ENCODE results near the gene COG6. TPM values are rescaled to one million over a fixed set of nuclear protein-coding genes. Genes with fewer than 3 reads are reported as not detected.

The COG6 gene
- total RNA-seq, 4 donors from 2014 or later = 13.0 to 19.9 (median 14.3) TPM

DNA sequence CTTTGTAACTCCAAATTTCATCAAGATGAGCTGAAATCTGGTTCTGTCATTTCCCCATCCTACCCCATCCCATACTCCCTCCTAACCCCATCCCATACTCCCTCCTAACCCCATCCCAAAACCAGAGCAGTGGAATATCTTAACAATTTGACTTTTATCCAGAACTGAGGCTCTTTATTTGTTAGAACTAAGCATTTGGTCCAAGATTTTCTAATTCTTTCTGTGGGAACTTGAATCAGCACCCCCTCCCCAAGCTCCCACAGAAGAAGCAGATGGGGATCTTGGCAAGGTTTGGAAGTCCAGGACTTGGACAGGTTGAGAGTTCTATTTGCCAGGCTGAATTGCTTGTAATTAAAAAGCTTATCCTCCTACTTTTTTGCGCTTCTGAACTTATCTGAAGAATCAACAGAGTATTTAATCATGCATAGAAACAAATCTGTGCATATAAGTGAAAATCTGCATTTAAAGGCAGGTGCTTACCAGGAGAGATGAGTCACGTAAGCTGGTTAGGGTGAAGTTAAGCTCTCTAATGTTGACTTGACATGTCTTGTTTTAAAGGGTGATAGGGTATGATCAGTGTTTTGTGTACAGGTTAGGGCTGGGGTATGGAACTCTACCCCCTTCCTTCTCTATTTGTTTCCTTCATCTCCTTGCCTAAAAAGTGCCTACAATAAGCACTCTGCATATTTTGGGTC, 111.1 kb downstream of the COG6 start:
- TF ChIP-seq EP300 (IDR thresholded peaks at IDR 0.05) (no peak), POLR2AphosphoS5 (IDR thresholded peaks at IDR 0.05) (no peak), POLR2A (IDR thresholded peaks at IDR 0.05; ENCODE audit: low read depth) (no peak)
- TF ChIP-seq, protein P1, sequence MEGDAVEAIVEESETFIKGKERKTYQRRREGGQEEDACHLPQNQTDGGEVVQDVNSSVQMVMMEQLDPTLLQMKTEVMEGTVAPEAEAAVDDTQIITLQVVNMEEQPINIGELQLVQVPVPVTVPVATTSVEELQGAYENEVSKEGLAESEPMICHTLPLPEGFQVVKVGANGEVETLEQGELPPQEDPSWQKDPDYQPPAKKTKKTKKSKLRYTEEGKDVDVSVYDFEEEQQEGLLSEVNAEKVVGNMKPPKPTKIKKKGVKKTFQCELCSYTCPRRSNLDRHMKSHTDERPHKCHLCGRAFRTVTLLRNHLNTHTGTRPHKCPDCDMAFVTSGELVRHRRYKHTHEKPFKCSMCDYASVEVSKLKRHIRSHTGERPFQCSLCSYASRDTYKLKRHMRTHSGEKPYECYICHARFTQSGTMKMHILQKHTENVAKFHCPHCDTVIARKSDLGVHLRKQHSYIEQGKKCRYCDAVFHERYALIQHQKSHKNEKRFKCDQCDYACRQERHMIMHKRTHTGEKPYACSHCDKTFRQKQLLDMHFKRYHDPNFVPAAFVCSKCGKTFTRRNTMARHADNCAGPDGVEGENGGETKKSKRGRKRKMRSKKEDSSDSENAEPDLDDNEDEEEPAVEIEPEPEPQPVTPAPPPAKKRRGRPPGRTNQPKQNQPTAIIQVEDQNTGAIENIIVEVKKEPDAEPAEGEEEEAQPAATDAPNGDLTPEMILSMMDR (IDR thresholded peaks at IDR 0.05) = no peak
- no peaks in the 10 kb centered on the region for H3K27me3 ChIP-seq
- H3K4me1 ChIP-seq = peaks cover 7 to 35% (median 23%) of the 10 kb centered on the region in 4 donors
- H3K4me3 ChIP-seq = no peak overlapping the region
- DNase-seq (ENCODE audit: extremely low spot score) = no peak
- peak overlapping the region in 2 of 4 donors; percentile 22 to 50 for H3K27ac ChIP-seq (replicated peaks in 1 of 4)
- H3K9me3 ChIP-seq = no peaks in the 10 kb centered on the region
- intact Hi-C loops (cut with DNase I) = no loop called here
- 85% methylated on average over 2 of the region's 2 CpGs for WGBS
- no peaks in the 10 kb centered on the region for H3K36me3 ChIP-seq

DNA sequence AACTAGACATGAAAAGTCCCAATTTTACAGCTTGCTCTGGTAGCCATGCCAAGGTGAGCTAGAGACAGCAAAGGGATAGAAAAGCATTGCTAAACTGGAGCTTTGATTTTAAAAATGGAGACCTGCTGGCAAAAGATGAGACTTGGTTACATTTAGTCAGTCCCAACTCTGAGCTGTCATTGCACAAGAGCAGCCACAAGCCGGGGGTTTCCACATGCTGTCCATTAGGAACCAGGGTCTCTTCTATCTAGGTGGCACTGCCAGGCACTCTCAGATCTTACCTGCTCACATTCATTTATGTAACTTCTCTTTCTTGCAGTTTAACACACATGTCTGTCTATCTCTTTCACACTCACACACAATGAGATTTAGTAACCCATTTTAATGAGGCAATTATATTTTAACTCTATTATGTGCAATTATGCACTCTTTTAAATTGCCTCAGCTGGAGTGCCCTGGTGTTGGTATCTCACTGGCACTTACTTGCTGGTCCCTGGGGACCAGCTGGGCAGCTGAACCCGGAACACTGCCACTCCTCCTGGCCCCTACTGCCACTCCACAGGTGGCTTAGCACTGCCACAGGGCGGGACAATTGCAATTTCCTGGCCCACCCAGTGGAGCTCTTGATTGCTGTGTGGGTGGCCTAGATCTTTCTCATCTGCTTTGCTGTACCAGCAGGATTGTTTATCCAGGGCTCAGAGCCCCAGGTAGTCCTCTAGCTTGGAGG, 112.5 kb downstream of the COG6 start:
- TF ChIP-seq POLR2A (IDR thresholded peaks at IDR 0.05; ENCODE audit: low read depth) = no peak
- TF ChIP-seq, protein P1 (IDR thresholded peaks at IDR 0.05) = no peak
- no peak for TF ChIP-seq POLR2AphosphoS5 (IDR thresholded peaks at IDR 0.05)
- TF ChIP-seq EP300 (IDR thresholded peaks at IDR 0.05) = no peak
- DNase-seq (ENCODE audit: extremely low spot score) = no peak
- no peaks in the 10 kb centered on the region for H3K36me3 ChIP-seq
- no peak overlapping the region for H3K27ac ChIP-seq (replicated peaks in 1 of 4)
- intact Hi-C loops (cut with DNase I) = no loop called here
- H3K4me3 ChIP-seq = no peak overlapping the region
- H3K27me3 ChIP-seq = no peaks in the 10 kb centered on the region
- H3K4me1 ChIP-seq = peaks cover 7 to 35% (median 23%) of the 10 kb centered on the region in 4 donors
- H3K9me3 ChIP-seq = no peaks in the 10 kb centered on the region
- 74% methylated on average over 3 of the region's 3 CpGs for WGBS

DNA sequence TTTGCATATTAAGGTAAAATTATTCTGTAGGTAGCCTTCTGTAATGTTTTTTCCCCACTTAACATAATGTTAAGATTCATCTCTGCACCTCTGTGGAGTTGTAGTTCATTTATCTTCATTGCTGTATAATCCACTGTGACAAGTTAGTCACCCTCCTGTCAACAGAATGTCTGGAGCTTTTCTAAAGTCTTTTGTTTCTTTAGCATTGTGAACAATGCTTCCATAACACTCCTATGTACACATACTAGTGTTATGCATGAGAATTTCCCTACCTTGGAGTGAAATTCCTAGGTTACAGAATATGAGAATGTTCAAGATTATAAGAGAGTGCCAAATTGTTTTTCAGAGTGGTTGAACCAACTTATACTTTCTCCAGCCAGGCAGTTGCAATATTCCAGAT, 113.5 kb downstream of the COG6 start:
- Histone ChIP-seq H3K27me3 (no peaks in the 10 kb centered on the region), H3K4me1 (peaks cover 7 to 35% (median 23%) of the 10 kb centered on the region in 4 donors), H3K9me3 (no peaks in the 10 kb centered on the region), H3K36me3 (no peaks in the 10 kb centered on the region), H3K27ac (replicated peaks in 1 of 4) (no peak overlapping the region), H3K4me3 (no peak overlapping the region)
- DNase-seq (ENCODE audit: extremely low spot score) = no peak
- intact Hi-C loops (cut with DNase I) = no loop called here
- TF ChIP-seq, protein P1 (IDR thresholded peaks at IDR 0.05) = no peak
- TF ChIP-seq EP300 (IDR thresholded peaks at IDR 0.05) (no peak), POLR2A (IDR thresholded peaks at IDR 0.05; ENCODE audit: low read depth) (no peak), POLR2AphosphoS5 (IDR thresholded peaks at IDR 0.05) (no peak)

- no peak for TF ChIP-seq POLR2A (IDR thresholded peaks at IDR 0.05; ENCODE audit: low read depth)
- TF ChIP-seq, protein P1 (IDR thresholded peaks at IDR 0.05) = no peak
- no peak for TF ChIP-seq POLR2AphosphoS5 (IDR thresholded peaks at IDR 0.05)
- no peak for TF ChIP-seq EP300 (IDR thresholded peaks at IDR 0.05)
- no peak overlapping the region for H3K27ac ChIP-seq (replicated peaks in 1 of 4)
- intact Hi-C loops (cut with DNase I) = loop anchor here (10.0 kb wide), 1 partner anchor 174 kb away; no protein-coding TSS in a partner anchor
- H3K9me3 ChIP-seq = no peaks in the 10 kb centered on the region
- WGBS = 83% methylated on average over 9 of the region's 9 CpGs
- H3K4me3 ChIP-seq = no peak overlapping the region
- no peaks in the 10 kb centered on the region for H3K27me3 ChIP-seq
- no peak for DNase-seq (ENCODE audit: extremely low spot score)
- no peaks in the 10 kb centered on the region for H3K36me3 ChIP-seq
- peaks cover 7 to 34% (median 22%) of the 10 kb centered on the region in 4 donors for H3K4me1 ChIP-seq
These were observed 115.0 kb downstream of the COG6 start for GRCh38 chr13:39770221-39771090.

Data from esophagus muscularis mucosa (tissue), 4 donors.